ENCODE results near the gene SLIT3.

The SLIT3 gene

GRCh38 chr5:168773226-168773625, 527.7 kb downstream of the SLIT3 start:
- Mint-ChIP-seq H3K9me3 (peaks cover 14% of the 10 kb centered on the region), H3K27me3 (ENCODE audit: low read depth, poor library complexity) (peaks cover 7% of the 10 kb centered on the region), H3K4me3 (no peak overlapping the region), H3K27ac (no peak overlapping the region), H3K36me3 (ENCODE audit: low read depth) (peaks cover 26% of the 10 kb centered on the region), H3K4me1 (peaks cover 37% of the 10 kb centered on the region)
- no peak for DNase-seq
- no peak for TF ChIP-seq CTCF (IDR thresholded peaks at IDR 0.05)

- H3K36me3 Mint-ChIP-seq (ENCODE audit: low read depth), result peaks cover 34% of the 10 kb centered on the region
- H3K27ac Mint-ChIP-seq, result peak overlapping the region; percentile 70
- peaks cover 37% of the 10 kb centered on the region for H3K4me1 Mint-ChIP-seq
- no peak for DNase-seq
- H3K9me3 Mint-ChIP-seq, result peaks cover 21% of the 10 kb centered on the region
- H3K4me3 Mint-ChIP-seq, result no peak overlapping the region
- TF ChIP-seq CTCF (IDR thresholded peaks at IDR 0.05), result no peak
- H3K27me3 Mint-ChIP-seq (ENCODE audit: low read depth, poor library complexity), result peaks cover 7% of the 10 kb centered on the region
These were observed 528.5 kb downstream of the SLIT3 start for GRCh38 chr5:168772316-168772961.

GRCh38 chr5:168771678-168772077, 529.3 kb downstream of the SLIT3 start:
- Mint-ChIP-seq H3K4me3 (no peak overlapping the region), H3K27ac (peak overlapping the region; percentile 70), H3K36me3 (ENCODE audit: low read depth) (peaks cover 38% of the 10 kb centered on the region), H3K9me3 (peaks cover 25% of the 10 kb centered on the region), H3K27me3 (ENCODE audit: low read depth, poor library complexity) (peaks cover 7% of the 10 kb centered on the region), H3K4me1 (peaks cover 36% of the 10 kb centered on the region)
- no peak for DNase-seq
- no peak for TF ChIP-seq CTCF (IDR thresholded peaks at IDR 0.05)

GRCh38 chr5:168770996-168771395, 529.9 kb downstream of the SLIT3 start:
- Mint-ChIP-seq H3K27ac (no peak overlapping the region), H3K27me3 (ENCODE audit: low read depth, poor library complexity) (peaks cover 7% of the 10 kb centered on the region), H3K36me3 (ENCODE audit: low read depth) (peaks cover 41% of the 10 kb centered on the region), H3K4me1 (peaks cover 33% of the 10 kb centered on the region), H3K4me3 (no peak overlapping the region), H3K9me3 (peaks cover 25% of the 10 kb centered on the region)
- no peak for TF ChIP-seq CTCF (IDR thresholded peaks at IDR 0.05)
- DNase-seq, result no peak

- DNase-seq, result no peak
- H3K27ac Mint-ChIP-seq, result no peak overlapping the region
- no peak overlapping the region for H3K4me3 Mint-ChIP-seq
- peaks cover 7% of the 10 kb centered on the region for H3K27me3 Mint-ChIP-seq (ENCODE audit: low read depth, poor library complexity)
- peaks cover 38% of the 10 kb centered on the region for H3K36me3 Mint-ChIP-seq (ENCODE audit: low read depth)
- peaks cover 38% of the 10 kb centered on the region for H3K4me1 Mint-ChIP-seq
- TF ChIP-seq CTCF (IDR thresholded peaks at IDR 0.05), result no peak
- H3K9me3 Mint-ChIP-seq, result peaks cover 25% of the 10 kb centered on the region
These were observed 530.9 kb downstream of the SLIT3 start for GRCh38 chr5:168770036-168770498.

GRCh38 chr5:168768172-168768571, 532.8 kb downstream of the SLIT3 start:
- Mint-ChIP-seq H3K9me3 (peaks cover 25% of the 10 kb centered on the region), H3K4me1 (peaks cover 49% of the 10 kb centered on the region), H3K4me3 (no peak overlapping the region), H3K27me3 (ENCODE audit: low read depth, poor library complexity) (peaks cover 7% of the 10 kb centered on the region), H3K27ac (no peak overlapping the region), H3K36me3 (ENCODE audit: low read depth) (peaks cover 33% of the 10 kb centered on the region)
- TF ChIP-seq CTCF (IDR thresholded peaks at IDR 0.05), result no peak
- no peak for DNase-seq

All from nephron progenitor cell (in vitro differentiated cells).